ENCODE results near the gene HEXD.

HEXD gene

GRCh38 chr17:82463925-82464566 is 45.9 kb downstream of the HEXD start:
- peaks cover 40% of the 10 kb centered on the region for H3K79me2 ChIP-seq (ENCODE audit: insufficient read depth, low read length)
- H3K27ac ChIP-seq (ENCODE audit: low read length): no peak overlapping the region
- DNase-seq (no peak), ATAC-seq (ENCODE audit: insufficient read depth, low read depth) (no peak)
- H3K36me3 ChIP-seq (ENCODE audit: insufficient read depth, low read length): peaks cover 94% of the 10 kb centered on the region
- no peaks in the 10 kb centered on the region for H3K27me3 ChIP-seq (ENCODE audit: insufficient read depth, low read length, poor library complexity)
- H3K9ac ChIP-seq (ENCODE audit: low read depth, low read length): no peak overlapping the region
- H3K4me1 ChIP-seq (ENCODE audit: insufficient read depth, low read length): peaks cover 22% of the 10 kb centered on the region
- peaks cover 22% of the 10 kb centered on the region for H4K20me1 ChIP-seq (ENCODE audit: insufficient read depth, low read length)
- no peaks in the 10 kb centered on the region for H3K9me3 ChIP-seq (ENCODE audit: insufficient read depth, low read length, severe bottlenecking)
- no peak overlapping the region for H2AFZ ChIP-seq (ENCODE audit: low read depth, low read length)
- no peak overlapping the region for H3K4me3 ChIP-seq (ENCODE audit: low read depth in 1 of 2, low read length in 2 of 2)
- H3K4me2 ChIP-seq (ENCODE audit: insufficient read depth, low read length): no peak overlapping the region
- no peak for TF ChIP-seq CTCF (IDR thresholded peaks at IDR 0.05; ENCODE audit: borderline replicate concordance, extremely low read depth, low read length, poor library complexity, severe bottlenecking)
- TF ChIP-seq EZH2 (IDR thresholded peaks at IDR 0.05; ENCODE audit: borderline replicate concordance, low read depth, low read length, severe bottlenecking): no peak

- Histone ChIP-seq H2AFZ (ENCODE audit: low read depth, low read length) (no peak overlapping the region), H3K9me3 (ENCODE audit: insufficient read depth, low read length, severe bottlenecking) (no peaks in the 10 kb centered on the region), H3K27me3 (ENCODE audit: insufficient read depth, low read length, poor library complexity) (no peaks in the 10 kb centered on the region), H3K4me3 (ENCODE audit: low read depth in 1 of 2, low read length in 2 of 2) (no peak overlapping the region), H3K27ac (ENCODE audit: low read length) (no peak overlapping the region), H3K79me2 (ENCODE audit: insufficient read depth, low read length) (peaks cover 38% of the 10 kb centered on the region), H3K4me1 (ENCODE audit: insufficient read depth, low read length) (peaks cover 17% of the 10 kb centered on the region), H4K20me1 (ENCODE audit: insufficient read depth, low read length) (peaks cover 17% of the 10 kb centered on the region), H3K36me3 (ENCODE audit: insufficient read depth, low read length) (peaks cover 96% of the 10 kb centered on the region), H3K4me2 (ENCODE audit: insufficient read depth, low read length) (no peak overlapping the region), H3K9ac (ENCODE audit: low read depth, low read length) (no peak overlapping the region)
- ATAC-seq (ENCODE audit: insufficient read depth, low read depth) (no peak), DNase-seq (no peak)
- TF ChIP-seq EZH2 (IDR thresholded peaks at IDR 0.05; ENCODE audit: borderline replicate concordance, low read depth, low read length, severe bottlenecking) (no peak), CTCF (IDR thresholded peaks at IDR 0.05; ENCODE audit: borderline replicate concordance, extremely low read depth, low read length, poor library complexity, severe bottlenecking) (no peak)
These were observed 46.4 kb downstream of the HEXD start for GRCh38 chr17:82464567-82464929.

- Histone ChIP-seq H4K20me1 (ENCODE audit: insufficient read depth, low read length) (peaks cover 14% of the 10 kb centered on the region), H2AFZ (ENCODE audit: low read depth, low read length) (no peak overlapping the region), H3K27ac (ENCODE audit: low read length) (no peak overlapping the region), H3K9ac (ENCODE audit: low read depth, low read length) (no peak overlapping the region), H3K79me2 (ENCODE audit: insufficient read depth, low read length) (peaks cover 37% of the 10 kb centered on the region), H3K4me2 (ENCODE audit: insufficient read depth, low read length) (no peak overlapping the region), H3K4me3 (ENCODE audit: low read depth in 1 of 2, low read length in 2 of 2) (no peak overlapping the region), H3K9me3 (ENCODE audit: insufficient read depth, low read length, severe bottlenecking) (no peaks in the 10 kb centered on the region), H3K4me1 (ENCODE audit: insufficient read depth, low read length) (peaks cover 12% of the 10 kb centered on the region), H3K36me3 (ENCODE audit: insufficient read depth, low read length) (peaks cover 97% of the 10 kb centered on the region), H3K27me3 (ENCODE audit: insufficient read depth, low read length, poor library complexity) (no peaks in the 10 kb centered on the region)
- no peak for TF ChIP-seq CTCF (IDR thresholded peaks at IDR 0.05; ENCODE audit: borderline replicate concordance, extremely low read depth, low read length, poor library complexity, severe bottlenecking)
- TF ChIP-seq EZH2 (IDR thresholded peaks at IDR 0.05; ENCODE audit: borderline replicate concordance, low read depth, low read length, severe bottlenecking): no peak
- DNase-seq: no peak
- ATAC-seq (ENCODE audit: insufficient read depth, low read depth): no peak
These were observed 47.0 kb downstream of the HEXD start for GRCh38 chr17:82465023-82465603.

Measured in DND-41 (cell line).